Activated naive CD4-positive, alpha-beta T cell (primary cell): ENCODE data around the gene FMN2.

Source experiments
- DNase-seq, 4 experiments: peaks; one replicate each; lab custom pipeline; 2025; lab: John Stamatoyannopoulos, UW

Gene FMN2

DNA sequence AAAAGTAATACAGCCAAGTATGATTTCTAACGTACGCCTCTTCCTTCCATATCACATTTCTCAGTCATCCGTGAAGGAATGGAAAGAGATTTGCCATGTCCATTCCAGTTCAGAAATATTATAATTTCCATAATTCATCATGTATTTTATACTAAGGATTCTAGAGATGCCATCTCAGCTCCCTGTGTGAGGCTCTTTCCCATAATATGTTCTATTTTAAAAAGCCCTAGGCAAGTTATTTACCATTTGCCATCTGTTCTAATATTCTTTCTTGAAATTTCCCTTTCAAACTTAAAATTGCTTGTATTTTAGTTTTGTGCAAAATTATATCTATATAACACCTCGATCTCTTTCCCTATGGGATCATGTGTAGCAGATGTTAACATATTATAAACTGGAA lies 106.7 kb downstream of the FMN2 start:
- no peak for DNase-seq

DNA sequence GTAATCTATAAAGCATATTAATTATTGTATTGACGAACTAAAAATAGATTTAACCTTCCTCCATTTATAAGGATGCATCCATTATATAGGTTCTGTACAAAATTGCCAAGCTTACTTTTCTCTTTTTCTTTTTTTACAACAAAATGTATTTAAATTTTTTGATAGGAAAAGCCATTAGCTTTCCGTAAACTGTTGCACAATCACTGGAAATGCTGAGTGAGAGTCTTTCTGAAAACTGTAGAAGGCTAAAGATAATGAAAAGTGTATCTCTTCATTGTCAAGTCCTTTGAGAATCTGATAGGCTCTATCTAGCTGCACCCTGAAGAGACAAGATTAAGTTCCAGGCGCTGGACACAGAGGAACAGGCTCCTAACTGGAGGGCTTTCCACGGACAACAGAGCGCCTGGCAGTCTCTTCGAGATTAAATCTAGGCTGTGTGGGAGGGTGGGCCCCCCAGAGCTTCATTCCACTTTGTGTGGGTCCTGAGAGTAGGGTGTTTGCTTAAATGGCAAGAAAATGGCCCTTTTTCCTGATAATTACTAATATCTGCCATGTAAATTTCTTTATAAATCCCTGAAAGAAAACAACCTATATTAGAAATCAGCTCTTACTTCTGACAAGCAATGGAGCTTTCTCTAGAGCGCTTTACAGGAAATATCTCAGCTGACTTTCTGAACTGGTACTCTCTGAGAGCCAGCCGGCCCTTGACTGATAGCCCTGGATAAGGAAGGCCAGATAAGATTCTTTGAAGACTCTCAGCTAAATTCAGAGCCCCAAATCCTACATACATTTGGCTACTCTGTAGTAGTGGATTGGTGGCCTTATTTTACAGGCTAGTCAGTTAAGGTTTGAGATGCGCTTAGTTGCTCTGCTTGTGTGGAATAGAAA lies 108.3 kb downstream of the FMN2 start:
- DNase-seq: no peak

DNA sequence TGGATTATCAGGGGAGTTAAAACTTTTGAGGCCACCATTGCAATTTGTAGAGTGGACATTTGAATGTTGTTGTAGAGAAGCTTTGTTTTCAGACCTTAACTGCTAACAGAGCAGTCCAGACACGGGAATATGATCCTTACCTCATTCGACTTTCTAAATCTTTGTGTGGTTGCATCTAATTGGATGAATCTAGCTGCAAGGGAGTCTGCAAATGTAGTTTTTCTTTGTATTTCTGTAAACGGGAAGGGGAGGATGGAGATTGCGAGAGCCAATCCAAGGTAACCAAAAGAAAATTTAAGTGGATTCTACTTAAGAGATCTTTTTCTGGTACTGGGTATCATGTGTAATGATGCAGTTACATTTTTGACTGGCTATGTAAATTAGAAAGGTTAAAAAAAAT lies 110.2 kb downstream of the FMN2 start:
- no peak for DNase-seq

DNA sequence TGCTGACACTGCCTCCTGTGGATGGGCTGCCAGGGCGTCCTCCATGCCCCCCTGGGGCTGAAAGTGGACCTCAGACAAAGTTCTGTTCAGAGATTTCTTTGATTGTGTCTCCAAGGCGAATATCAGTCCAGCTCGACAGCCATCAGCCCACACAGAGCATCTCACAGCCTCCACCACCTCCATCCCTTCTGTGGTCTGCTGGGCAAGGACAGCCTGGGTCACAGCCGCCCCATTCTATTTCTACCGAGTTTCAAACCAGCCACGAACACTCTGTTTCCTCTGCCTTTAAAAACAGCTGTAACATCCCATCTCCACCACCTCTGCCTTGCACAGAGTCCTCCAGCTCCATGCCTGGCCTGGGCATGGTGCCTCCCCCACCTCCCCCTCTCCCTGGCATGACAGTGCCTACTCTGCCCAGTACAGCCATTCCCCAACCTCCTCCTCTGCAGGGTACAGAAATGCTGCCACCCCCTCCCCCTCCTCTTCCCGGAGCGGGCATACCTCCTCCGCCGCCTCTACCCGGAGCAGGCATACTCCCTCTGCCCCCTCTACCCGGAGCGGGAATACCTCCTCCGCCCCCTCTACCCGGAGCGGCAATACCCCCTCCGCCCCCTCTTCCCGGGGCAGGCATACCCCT lies 115.5 kb downstream of the FMN2 start:
- no peak for DNase-seq

DNA sequence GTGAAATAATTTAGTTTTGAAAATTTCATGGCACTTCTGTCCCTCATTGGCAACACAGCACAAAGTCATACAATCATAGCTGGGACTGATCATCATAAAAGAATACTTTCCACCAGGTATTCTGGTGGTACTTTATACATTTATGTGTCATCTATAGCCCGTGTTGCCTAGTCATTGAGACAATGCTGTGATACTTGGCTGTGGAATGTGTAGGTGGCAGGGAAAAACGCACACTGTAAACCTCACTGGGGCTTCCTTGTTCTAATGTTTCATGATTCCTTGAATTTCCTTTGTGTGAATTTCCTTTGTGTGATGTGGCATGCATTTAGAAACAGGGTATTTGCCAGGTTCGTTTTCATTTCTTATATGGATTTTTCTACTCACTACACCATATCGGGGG lies 118.3 kb downstream of the FMN2 start:
- DNase-seq: no peak

DNA sequence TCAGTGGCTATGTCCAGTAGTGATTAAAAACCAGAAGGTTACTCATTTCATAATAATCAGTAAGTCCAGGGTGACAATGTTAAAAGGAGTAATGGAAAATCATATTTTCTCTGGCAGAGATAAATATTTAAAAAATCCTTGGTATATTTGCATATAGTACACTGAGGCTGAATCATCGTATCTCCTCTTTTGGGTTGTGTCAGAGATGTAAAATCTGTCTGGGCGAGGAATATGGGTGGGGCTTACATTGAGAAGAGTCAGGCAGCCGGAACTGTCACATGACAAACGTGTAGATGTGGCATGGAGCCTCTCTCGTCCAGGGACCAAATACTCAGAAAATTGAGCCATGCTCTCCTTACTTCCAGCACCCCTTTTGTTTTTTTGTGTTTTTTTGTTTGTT lies 120.9 kb downstream of the FMN2 start:
- DNase-seq: no peak

DNA sequence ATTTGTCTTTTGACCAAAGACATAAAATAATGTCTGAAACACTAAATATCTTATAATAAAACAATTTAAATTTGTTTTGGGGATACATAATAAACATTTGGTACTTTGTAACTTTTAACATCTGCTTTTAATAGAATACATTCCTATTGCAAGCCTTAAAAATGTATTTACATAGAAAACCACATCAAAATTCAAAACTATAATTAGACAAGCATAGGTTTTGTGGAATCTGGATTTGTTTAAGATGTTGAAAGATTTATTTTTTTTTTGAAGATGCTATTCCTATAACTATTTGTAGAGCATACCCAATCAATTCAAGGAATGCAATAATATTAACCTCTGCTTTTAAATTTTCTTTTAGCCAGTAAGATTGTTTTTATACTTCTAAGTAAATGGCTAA lies 125.7 kb downstream of the FMN2 start:
- DNase-seq: no peak

DNA sequence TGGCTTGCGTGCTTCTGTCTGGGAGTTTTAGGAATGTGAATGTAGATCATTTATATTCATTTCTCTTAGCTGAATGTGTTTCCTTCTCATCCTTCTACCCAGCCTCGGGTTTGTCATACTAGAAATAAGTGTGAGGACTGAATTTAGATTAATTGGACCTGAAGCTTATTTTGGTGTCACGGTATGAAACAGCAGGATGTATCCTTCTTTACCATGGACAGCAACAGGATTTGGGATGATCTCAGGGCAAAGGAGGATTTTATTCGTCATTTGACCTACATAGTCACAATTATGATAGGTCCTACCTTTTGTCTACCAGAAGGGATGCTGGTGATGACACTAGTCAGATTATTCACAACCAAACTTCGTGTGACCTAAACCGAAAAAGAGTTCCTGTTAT lies 127.4 kb downstream of the FMN2 start:
- no peak for DNase-seq

DNA sequence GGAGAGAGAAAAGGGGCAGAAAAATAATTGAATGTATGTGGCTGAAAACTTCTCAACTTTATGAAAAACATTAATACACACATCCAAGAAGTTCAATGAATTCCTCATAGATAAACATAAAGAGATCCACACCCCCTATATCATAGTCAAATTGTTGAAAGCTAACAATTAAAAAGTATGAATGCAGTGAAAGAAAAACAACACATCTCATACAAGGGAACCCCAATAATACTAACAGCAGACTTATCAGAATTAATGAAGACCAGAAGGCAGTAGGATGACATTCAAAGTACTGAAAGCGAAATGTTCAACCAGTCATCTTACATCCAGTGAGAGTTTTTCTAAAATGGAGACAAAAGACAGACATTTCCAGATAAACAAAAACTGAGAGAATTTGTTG lies 134.4 kb downstream of the FMN2 start:
- no peak for DNase-seq

DNA sequence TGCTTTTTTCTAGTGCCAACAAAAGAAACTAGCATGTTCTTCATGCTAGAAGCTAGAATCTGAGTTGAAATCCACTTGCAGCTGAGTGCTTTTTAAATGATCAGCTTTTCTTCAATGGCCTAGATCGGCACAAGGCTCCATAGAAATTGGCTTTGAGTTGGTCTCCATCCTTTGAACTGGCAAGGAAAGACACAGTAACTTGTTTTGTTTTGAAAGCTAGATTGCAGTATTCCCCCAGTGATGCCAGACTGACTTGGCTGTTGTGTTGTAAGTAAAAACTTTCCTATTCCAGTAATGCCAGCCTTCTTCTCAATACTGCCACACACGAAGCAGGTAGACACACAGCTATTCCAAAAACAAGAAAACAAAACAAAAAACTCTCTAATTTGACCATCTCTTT lies 139.1 kb downstream of the FMN2 start:
- DNase-seq: no peak

DNA sequence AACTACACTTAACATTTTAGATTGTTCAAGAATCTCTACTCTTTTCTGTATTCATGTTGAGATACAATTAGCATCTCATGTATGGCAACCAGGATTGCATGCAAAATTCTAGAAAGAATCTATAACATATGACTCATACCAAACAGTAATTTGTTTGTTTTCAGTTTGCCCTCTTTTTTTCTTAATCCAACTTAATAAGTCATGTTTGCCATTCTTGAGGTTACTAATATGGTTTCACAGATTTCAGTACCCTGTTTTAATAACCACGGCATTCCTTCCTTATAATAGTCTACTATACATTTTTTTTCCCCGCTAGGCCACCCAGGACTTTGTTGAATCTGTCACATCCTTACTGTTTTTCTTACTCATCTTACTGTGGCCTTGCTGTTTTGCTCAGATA lies 140.8 kb downstream of the FMN2 start:
- no peak for DNase-seq

DNA sequence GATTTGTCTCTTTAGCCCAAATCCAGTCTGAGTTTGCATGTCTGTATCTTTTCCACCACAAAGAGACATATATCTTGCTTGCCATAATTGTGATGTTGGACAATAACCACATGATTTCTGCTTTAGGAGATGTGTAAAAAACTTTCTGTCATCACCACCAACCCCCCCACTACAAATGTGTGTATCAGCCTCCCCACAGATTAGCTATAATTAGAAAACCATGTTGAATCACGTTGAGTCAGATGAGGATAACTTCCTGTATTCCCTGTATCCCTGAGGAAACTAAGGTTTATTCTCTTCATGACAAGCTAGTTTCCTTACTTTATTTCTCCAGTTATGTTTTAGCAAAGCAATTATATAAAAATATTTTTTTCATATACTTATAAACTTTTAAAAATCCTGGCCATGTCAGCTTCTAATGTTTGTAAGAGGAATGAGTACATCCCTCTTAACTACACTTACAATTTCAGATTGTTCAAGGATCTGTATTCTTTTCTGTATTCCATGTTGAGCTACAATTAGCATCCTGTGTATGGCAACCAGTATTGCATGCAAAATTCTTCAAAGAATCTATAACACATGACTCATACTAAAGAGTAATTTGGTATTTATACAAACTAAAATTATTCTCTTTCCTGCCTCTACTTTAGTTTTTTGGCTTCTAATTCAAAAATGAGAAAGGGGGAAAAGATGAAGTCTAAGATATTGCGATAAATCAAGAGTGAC lies 143.0 kb downstream of the FMN2 start:
- no peak for DNase-seq

DNA sequence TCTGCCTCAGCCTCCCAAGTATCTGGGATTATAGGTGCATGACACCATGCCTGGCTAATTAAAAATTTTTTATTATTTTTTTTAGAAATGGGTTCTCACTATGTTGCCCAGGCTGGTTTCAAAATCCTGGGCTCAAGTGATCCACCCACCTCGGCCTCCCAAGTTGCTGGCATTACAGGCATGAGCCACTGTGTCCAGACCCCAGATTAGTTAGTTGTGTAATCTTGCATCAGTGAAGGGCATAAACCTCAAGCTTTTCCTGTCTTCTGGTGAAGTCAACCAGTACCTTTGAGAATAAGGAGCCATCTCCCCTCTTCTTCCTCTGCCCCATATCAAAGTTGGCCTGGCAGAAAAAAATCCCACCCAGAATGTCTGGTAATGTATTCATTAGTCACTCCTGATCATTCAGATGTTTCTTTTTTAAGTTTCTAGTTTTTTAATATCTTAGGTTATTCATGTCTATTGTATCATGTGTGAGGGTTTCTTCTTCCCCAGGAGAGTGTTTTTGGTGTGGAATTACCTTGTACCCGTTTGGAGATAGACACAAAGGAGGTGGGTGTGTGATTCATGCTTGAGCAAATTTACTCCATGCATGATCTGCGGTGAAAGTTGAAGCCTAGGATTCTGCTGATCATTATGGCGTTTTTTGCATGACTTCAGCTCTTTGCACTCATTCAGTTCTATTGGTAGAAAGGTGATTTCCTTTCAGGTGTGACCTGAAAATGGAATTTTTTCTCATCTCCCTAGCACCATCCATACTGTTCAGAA lies 144.0 kb downstream of the FMN2 start:
- no peak for DNase-seq

DNA sequence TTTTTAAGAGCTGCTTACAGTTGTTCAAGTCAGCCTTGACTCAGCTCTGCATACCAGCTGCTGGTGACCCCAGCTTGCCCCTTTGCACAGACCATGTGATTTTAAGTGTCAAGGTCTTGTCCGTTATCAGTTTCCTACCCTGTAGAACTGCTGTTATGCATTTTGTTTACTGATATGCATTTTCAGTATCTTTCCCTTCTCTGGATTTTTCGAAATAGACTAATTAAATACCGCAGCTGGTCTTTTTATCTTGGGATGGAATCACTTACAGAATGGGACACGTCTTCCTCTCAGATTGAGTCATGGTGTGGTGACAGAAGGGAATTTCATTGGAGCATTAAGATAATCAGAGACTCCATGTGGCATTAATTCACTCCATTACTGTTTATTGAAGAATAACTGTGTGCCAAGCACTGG lies 145.6 kb downstream of the FMN2 start:
- no peak for DNase-seq

DNA sequence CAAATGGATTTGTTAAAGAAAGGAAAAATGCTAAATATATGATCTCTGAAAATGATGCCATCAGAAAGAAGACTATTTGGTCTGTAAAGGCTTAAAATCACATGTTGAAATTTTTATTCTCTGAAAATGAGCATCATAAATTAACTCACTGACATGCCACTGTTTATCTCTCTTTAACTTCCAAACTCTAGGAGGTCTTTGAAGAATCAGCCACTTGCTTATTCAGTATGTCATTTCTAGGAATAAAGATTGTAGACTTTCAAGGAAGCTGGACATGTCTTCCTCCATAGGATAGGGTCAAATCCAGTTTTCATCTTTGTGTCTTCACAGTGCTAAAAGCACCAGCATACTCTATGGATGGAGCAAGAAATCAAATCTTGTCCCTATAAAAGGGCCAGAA lies 147.6 kb downstream of the FMN2 start:
- no peak for DNase-seq

DNA sequence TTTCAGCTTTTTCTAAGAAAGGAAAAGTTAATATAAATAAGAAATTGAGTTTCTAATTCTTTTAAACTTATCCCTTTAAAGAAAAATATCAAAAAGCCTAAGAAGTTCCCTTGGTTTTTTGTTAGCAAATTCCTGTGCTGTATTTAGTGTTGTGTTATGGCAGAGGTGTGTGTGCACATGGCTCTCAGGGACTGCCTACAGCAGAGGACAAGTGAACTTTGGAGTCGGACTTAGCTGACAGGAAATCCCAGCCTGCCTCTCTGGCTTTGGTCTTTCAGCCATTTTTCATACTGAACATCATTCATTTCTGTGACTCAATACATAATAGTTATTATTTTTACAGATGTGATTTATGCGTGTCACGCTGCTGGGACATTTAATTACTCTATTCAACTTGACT lies 149.6 kb downstream of the FMN2 start:
- DNase-seq: no peak

DNA sequence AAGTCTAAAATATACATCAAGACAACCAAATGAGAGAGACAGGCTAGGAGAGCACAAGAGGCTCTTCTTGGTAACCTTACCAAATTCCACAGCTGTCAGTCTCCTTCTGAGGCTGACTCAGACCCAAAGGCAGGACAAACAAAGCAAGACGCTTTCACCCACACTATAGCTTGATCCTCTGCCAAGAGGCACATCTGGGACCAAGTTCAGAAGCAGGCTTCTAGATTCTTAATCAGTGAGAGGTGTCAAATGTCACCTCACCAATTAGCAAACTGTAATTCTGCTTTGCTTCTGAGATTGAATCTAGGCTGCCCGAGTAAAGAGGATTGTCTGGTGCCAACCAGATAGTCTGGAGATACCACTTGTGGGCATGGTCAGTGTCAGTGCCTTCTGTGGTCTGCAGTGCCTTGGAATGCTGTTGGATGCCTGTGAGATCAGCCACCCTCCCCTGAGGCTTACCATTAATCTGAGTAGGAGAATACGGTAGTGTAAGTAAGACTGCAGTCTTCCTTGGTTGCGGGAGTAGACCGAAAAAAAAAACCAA lies 151.0 kb downstream of the FMN2 start:
- DNase-seq: no peak

DNA sequence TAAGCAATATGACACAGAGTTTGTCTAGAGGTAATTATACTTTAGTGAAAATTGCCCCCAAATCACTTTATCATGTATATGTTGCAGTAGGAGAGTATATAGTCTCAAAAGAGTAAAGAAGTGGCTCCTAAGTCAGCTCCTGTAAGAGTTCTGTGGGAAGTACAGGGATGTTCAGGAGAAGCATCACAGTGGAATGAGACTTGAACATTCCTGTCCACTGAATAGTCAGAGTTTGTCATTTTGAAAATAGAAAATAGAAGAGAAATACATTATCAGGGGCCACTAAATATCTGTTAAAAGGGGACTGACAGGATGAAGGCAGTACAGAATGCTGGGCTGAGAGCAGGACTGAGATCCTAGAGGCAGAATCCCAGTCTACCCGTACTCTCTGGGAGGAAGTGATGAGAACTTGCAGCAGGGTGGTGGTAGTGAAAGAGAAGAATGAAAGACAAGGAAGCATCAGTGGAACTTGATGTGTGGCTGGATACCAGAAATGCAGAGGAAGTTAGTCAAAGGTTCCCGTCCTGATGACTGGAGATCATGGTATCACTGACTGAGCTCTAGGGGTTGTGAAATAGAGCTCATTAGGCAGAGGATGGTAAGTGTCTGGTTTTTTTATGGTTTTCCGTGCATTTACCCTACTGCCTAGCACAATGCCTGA lies 153.4 kb downstream of the FMN2 start:
- no peak for DNase-seq

DNA sequence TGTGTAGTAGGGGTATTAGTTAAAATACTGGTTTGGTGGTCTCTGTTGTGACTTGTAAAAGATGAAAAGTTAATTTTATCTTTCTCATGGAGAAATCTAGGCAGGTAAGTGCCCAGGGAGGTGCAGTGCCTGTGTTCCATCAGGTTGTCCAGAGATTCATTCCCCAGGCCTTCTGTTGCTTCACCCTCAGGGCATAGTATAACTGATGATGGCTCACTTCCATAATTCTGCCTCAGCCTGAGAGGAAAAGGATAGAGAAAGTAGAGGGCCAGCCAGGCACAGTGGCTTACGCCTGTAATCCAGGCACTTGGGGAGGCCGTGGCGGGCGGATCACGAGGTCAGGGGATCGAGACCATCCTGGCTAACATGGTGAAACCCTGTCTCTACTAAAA lies 153.9 kb downstream of the FMN2 start:
- DNase-seq: no peak

DNA sequence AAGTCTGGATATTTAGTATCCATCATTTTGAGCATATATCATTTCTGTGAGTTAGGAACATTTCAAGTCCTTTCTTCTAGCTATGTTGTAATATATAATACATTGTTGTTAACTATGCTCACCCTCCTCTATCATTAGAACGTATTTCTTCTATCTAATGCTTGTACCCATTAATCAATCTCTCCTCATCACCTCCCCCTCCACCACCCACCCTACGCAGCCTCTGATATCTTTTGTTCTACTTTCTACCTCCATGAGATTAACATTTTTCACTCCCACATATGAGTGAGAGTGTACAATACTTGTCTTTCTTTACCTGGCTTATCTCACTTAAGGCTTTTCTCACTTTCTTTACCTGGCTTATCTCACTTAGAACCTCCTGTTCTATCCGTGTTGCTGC lies 156.2 kb downstream of the FMN2 start:
- no peak for DNase-seq

DNA sequence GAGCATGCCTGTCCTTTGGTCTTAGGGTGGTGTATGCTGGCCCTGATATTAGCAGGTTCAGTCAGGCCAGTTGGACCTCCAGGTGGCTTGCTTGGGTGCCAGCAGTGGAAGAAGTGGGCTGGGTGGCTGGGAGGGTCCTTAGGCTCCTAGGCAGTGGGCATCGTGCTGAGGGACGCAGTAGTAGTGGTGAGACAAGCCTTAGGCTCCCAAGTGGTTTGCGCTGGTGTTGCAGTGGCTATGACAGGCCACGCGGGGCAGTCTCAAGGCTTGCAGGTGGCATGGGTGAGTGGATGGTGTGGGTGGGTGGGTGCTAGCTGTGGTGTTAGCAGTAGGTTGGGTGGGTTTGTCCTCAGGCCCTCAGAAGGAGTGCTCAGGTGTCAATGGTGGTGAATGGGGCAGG lies 162.3 kb downstream of the FMN2 start:
- no peak for DNase-seq
